ENCODE results near the gene BCR.

The BCR gene

DNA sequence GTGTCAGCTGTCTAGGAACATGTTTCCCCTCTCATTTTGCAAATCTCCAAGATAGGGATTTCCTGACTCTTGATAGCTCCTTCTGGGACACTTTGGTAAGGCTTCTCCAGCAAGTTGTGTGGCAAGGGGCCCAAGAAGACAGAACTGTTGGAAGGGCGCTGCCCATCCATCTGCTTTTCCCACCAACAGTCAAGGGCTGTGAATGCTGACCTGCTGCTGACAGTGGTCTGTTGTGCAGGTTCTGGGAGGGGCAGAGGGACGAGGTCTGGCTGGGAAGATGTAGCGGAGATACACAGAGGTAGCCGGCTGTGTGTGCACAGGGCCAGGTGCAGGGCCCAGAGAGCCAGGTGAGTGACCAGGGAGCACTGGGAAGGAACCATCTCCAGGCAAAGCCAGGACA is 12.2 kb downstream of the BCR start:
- Histone ChIP-seq H3K27me3 (ENCODE audit: insufficient read depth, low read depth) (no peaks in the 10 kb centered on the region), H3K27ac (no peak overlapping the region), H2AFZ (ENCODE audit: low read depth) (no peak overlapping the region), H3K4me3 (IDR thresholded peaks at IDR 0.05; ENCODE audit: insufficient read depth, low read depth, low read length) (no peak overlapping the region), H3K9ac (no peak overlapping the region), H3K36me3 (ENCODE audit: insufficient read depth) (0 out of 2 replicates have a peak, but pooled peaks cover 5% of the 10 kb centered on the region), H4K20me1 (ENCODE audit: insufficient read depth) (peaks cover 38% of the 10 kb centered on the region), H3K4me2 (no peak overlapping the region), H3K4me1 (ENCODE audit: low read depth, poor library complexity, severe bottlenecking) (peaks cover 10% of the 10 kb centered on the region), H3K79me2 (ENCODE audit: insufficient read depth, low read depth) (peaks cover 99% of the 10 kb centered on the region)
- TF ChIP-seq CTCF (conservative IDR thresholded peaks at IDR 0.05; ENCODE audit: low read depth, low read length): no peak

GRCh38 chr22:23193196-23193827 is 13.0 kb downstream of the BCR start:
- H3K4me2 ChIP-seq: no peak overlapping the region
- no peak overlapping the region for H2AFZ ChIP-seq (ENCODE audit: low read depth)
- 0 out of 2 replicates have a peak, but pooled peaks cover 5% of the 10 kb centered on the region for H3K36me3 ChIP-seq (ENCODE audit: insufficient read depth)
- no peaks in the 10 kb centered on the region for H3K27me3 ChIP-seq (ENCODE audit: insufficient read depth, low read depth)
- H3K79me2 ChIP-seq (ENCODE audit: insufficient read depth, low read depth): peaks cover 99% of the 10 kb centered on the region
- no peak overlapping the region for H3K4me3 ChIP-seq (IDR thresholded peaks at IDR 0.05; ENCODE audit: insufficient read depth, low read depth, low read length)
- H3K4me1 ChIP-seq (ENCODE audit: low read depth, poor library complexity, severe bottlenecking): peaks cover 2% of the 10 kb centered on the region
- H3K9ac ChIP-seq: no peak overlapping the region
- peaks cover 33% of the 10 kb centered on the region for H4K20me1 ChIP-seq (ENCODE audit: insufficient read depth)
- no peak for TF ChIP-seq CTCF (conservative IDR thresholded peaks at IDR 0.05; ENCODE audit: low read depth, low read length)
- H3K27ac ChIP-seq: no peak overlapping the region

DNA sequence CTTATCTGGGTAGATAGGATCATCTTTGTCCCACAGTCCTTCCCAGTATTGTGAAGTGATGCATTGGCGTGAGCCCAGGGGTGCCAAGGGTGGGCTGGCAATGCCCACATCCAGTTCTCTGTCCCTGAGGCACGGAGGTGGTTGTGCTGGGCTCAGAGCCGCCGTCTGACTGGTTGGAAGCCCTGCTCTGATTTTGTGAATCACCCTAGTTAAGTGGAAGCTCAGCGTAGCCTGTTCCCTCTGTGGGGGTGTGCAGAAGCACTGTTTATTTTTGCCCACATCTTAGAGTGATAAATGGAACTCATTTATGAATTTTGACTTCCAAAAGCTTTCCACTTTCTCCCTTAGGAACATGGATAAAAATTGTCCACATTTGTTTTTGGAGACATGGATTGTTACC is 13.6 kb downstream of the BCR start:
- H3K4me2 ChIP-seq: no peak overlapping the region
- H3K4me3 ChIP-seq (IDR thresholded peaks at IDR 0.05; ENCODE audit: insufficient read depth, low read depth, low read length): no peak overlapping the region
- no peak overlapping the region for H2AFZ ChIP-seq (ENCODE audit: low read depth)
- TF ChIP-seq CTCF (conservative IDR thresholded peaks at IDR 0.05; ENCODE audit: low read depth, low read length): no peak
- no peaks in the 10 kb centered on the region for H3K27me3 ChIP-seq (ENCODE audit: insufficient read depth, low read depth)
- no peaks in the 10 kb centered on the region for H3K4me1 ChIP-seq (ENCODE audit: low read depth, poor library complexity, severe bottlenecking)
- peaks cover 33% of the 10 kb centered on the region for H4K20me1 ChIP-seq (ENCODE audit: insufficient read depth)
- 0 out of 2 replicates have a peak, but pooled peaks cover 5% of the 10 kb centered on the region for H3K36me3 ChIP-seq (ENCODE audit: insufficient read depth)
- no peak overlapping the region for H3K9ac ChIP-seq
- H3K27ac ChIP-seq: no peak overlapping the region
- peaks cover 99% of the 10 kb centered on the region for H3K79me2 ChIP-seq (ENCODE audit: insufficient read depth, low read depth)

- Histone ChIP-seq H3K4me1 (ENCODE audit: low read depth, poor library complexity, severe bottlenecking) (no peaks in the 10 kb centered on the region), H3K36me3 (ENCODE audit: insufficient read depth) (0 out of 2 replicates have a peak, but pooled peaks cover 5% of the 10 kb centered on the region), H3K79me2 (ENCODE audit: insufficient read depth, low read depth) (peaks cover 100% of the 10 kb centered on the region), H3K4me2 (no peak overlapping the region), H3K27me3 (ENCODE audit: insufficient read depth, low read depth) (no peaks in the 10 kb centered on the region), H3K4me3 (IDR thresholded peaks at IDR 0.05; ENCODE audit: insufficient read depth, low read depth, low read length) (no peak overlapping the region), H4K20me1 (ENCODE audit: insufficient read depth) (peaks cover 29% of the 10 kb centered on the region), H2AFZ (ENCODE audit: low read depth) (no peak overlapping the region), H3K9ac (no peak overlapping the region), H3K27ac (no peak overlapping the region)
- TF ChIP-seq CTCF (conservative IDR thresholded peaks at IDR 0.05; ENCODE audit: low read depth, low read length): no peak
Measured at GRCh38 chr22:23196165-23196564, 15.9 kb downstream of the BCR start.
